IMR-90 (cell line): ENCODE results near the gene RAI2. TPM values are rescaled to one million over a fixed set of nuclear protein-coding genes. Genes with fewer than 3 reads are reported as not detected.

Experiments
- ATAC-seq: fragments of 200-7000 bp; cut with Tn5 transposase; 2 replicates; pipeline ENCODE4 v1.9.1; 2020; ENCODE audit warnings: low read depth, mild to moderate bottlenecking, moderate library complexity
- BruUV-seq: library from RNA; stranded (reverse); fragments of 400-500 nt; replicated peaks from 2 replicates; lab custom pipeline; 2021; lab: Mats Ljungman, UMichigan
- CTCF ChIA-PET: fragments of 300-600 bp; formaldehyde crosslinking; extraction: SDS; loops from one replicate; lab custom pipeline; 2021; ENCODE audit warnings: antibody characterized with exemption; lab: Yijun Ruan, JAX
- POLR2A ChIA-PET: fragments of 300-600 bp; sonication (Branson Sonifier 250); formaldehyde crosslinking; loops from one replicate; lab custom pipeline; 2022; ENCODE audit warnings: antibody characterized with exemption; ENCODE audit not compliant: unreplicated experiment; lab: Charles Lee
- DNase-seq: peaks from one replicate; pipeline ENCODE4 v3.0.0; 2013
- H2AFZ ChIP-seq: replicated peaks from 2 replicates; pipeline ENCODE3; 2013; ENCODE audit warnings: low read length, mild to moderate bottlenecking; ENCODE audit not compliant: poor library complexity
- H2AK5ac ChIP-seq: 2 replicates; pipeline ENCODE4 v1.6.1; 2013; ENCODE audit warnings: low read depth, low read length, inconsistent platforms
- H2AK9ac ChIP-seq: replicated peaks from 2 replicates; pipeline ENCODE3; 2013; ENCODE audit warnings: mild to moderate bottlenecking, low read depth, low read length, moderate library complexity; ENCODE audit not compliant: poor library complexity
- H2BK120ac ChIP-seq: 2 replicates; pipeline ENCODE4 v1.6.1; 2013; ENCODE audit warnings: low read depth, low read length, inconsistent platforms
- H2BK15ac ChIP-seq: 3 replicates; pipeline ENCODE4 v1.6.1; 2013; ENCODE audit warnings: low read depth, low read length, inconsistent platforms
- H2BK20ac ChIP-seq: 2 replicates; pipeline ENCODE4 v1.6.1; 2013; ENCODE audit warnings: low read depth, mild to moderate bottlenecking, inconsistent platforms, low read length, moderate library complexity
- H2BK5ac ChIP-seq: 2 replicates; pipeline ENCODE4 v1.6.1; 2013; ENCODE audit warnings: mild to moderate bottlenecking, low read depth, low read length, inconsistent platforms; ENCODE audit not compliant: poor library complexity, severe bottlenecking
- H3K14ac ChIP-seq: replicated peaks from 2 replicates; pipeline ENCODE4 v1.6.1; 2013; ENCODE audit warnings: low read depth, low read length, inconsistent platforms
- H3K18ac ChIP-seq: 2 replicates; pipeline ENCODE4 v1.6.1; 2013; ENCODE audit warnings: low read depth, low read length, control low read depth
- H3K23ac ChIP-seq: 2 replicates; pipeline ENCODE4 v1.6.1; 2013; ENCODE audit warnings: low read depth, low read length, inconsistent platforms
- H3K27ac ChIP-seq: 2 replicates; pipeline ENCODE4 v1.5.1; 2013; ENCODE audit warnings: mild to moderate bottlenecking, control low read depth, low read length; ENCODE audit not compliant: insufficient read depth
- H3K27me3 ChIP-seq: 2 replicates; pipeline ENCODE4 v1.6.1; 2013; ENCODE audit warnings: low read length; ENCODE audit not compliant: control insufficient read depth, insufficient read depth
- H3K36me3 ChIP-seq: 2 replicates; pipeline ENCODE4 v1.6.1; 2013; ENCODE audit warnings: low read length, mixed read lengths; ENCODE audit not compliant: control insufficient read depth, insufficient read depth
- H3K4ac ChIP-seq: 2 replicates; pipeline ENCODE4 v1.6.1; 2013; ENCODE audit warnings: low read depth, low read length, inconsistent platforms
- H3K4me1 ChIP-seq: 2 replicates; pipeline ENCODE4 v1.6.1; 2013; ENCODE audit warnings: low read length, mixed read lengths; ENCODE audit not compliant: control insufficient read depth, insufficient read depth
- H3K4me2 ChIP-seq: 2 replicates; pipeline ENCODE4 v1.6.1; 2013; ENCODE audit warnings: low read depth, mild to moderate bottlenecking, control low read depth, low read length, moderate library complexity
- H3K4me3 ChIP-seq: 2 replicates; pipeline ENCODE4 v1.5.1; 2013; ENCODE audit warnings: low read depth, mild to moderate bottlenecking, control low read depth, low read length, moderate library complexity; ENCODE audit not compliant: insufficient read depth
- H3K56ac ChIP-seq: 2 replicates; pipeline ENCODE4 v1.6.1; 2013; ENCODE audit warnings: low read length, inconsistent platforms; ENCODE audit not compliant: insufficient read depth; ENCODE audit errors: extremely low read depth
- H3K79me1 ChIP-seq, 2 experiments: 2 replicates each; pipeline ENCODE4 v1.6.1; 2013; ENCODE audit warnings: low read length in 2 of 2, inconsistent platforms in 1 of 2, low read depth in 1 of 2
- H3K9ac ChIP-seq: 2 replicates; pipeline ENCODE4 v1.6.1; 2013; ENCODE audit warnings: low read depth, low read length, control low read depth
- H3K9me1 ChIP-seq: 2 replicates; pipeline ENCODE4 v1.6.1; 2013; ENCODE audit warnings: low read length, inconsistent platforms; ENCODE audit not compliant: insufficient read depth
- H3K9me3 ChIP-seq: 2 replicates; pipeline ENCODE4 v1.6.1; 2013; ENCODE audit warnings: low read length; ENCODE audit not compliant: control insufficient read depth, insufficient read depth
- H4K20me1 ChIP-seq: 2 replicates; pipeline ENCODE4 v1.6.1; 2013; ENCODE audit warnings: low read length, inconsistent platforms; ENCODE audit not compliant: insufficient read depth
- H4K5ac ChIP-seq: 2 replicates; pipeline ENCODE4 v1.6.1; 2013; ENCODE audit warnings: mild to moderate bottlenecking, low read depth, low read length, control low read depth
- H4K8ac ChIP-seq, 2 experiments: 2 replicates each; pipeline ENCODE4 v1.6.1; 2013; ENCODE audit warnings: low read depth in 2 of 2, low read length in 2 of 2, control low read depth in 1 of 2, inconsistent platforms in 1 of 2
- H4K91ac ChIP-seq: 2 replicates; pipeline ENCODE4 v1.6.1; 2013; ENCODE audit warnings: low read depth, low read length, inconsistent platforms; ENCODE audit not compliant: insufficient read depth
- BHLHE40 ChIP-seq: fragments of 150-350 bp; IDR thresholded peaks from 2 replicates; pipeline ENCODE4 v1.6.1; 2016; ENCODE audit warnings: mild to moderate bottlenecking, low read depth, low read length
- CEBPB ChIP-seq: IDR thresholded peaks from 2 replicates; pipeline ENCODE4 v1.6.1; 2012; ENCODE audit warnings: low read depth, low read length, improper control_type of control experiment
- CHD1 ChIP-seq: IDR thresholded peaks from 2 replicates; pipeline ENCODE4 v1.6.1; 2012; ENCODE audit warnings: low read depth, low read length, improper control_type of control experiment
- CTCF ChIP-seq: conservative IDR thresholded peaks from 2 replicates; pipeline ENCODE4 v1.5.1; 2012; ENCODE audit warnings: mild to moderate bottlenecking, low read depth, low read length, improper control_type of control experiment
- ELK1 ChIP-seq: fragments of 150-350 bp; IDR thresholded peaks from 2 replicates; pipeline ENCODE4 v1.6.1; 2016; ENCODE audit warnings: low read depth, mild to moderate bottlenecking, low read length, moderate library complexity, borderline replicate concordance
- MAFK ChIP-seq: IDR thresholded peaks from 2 replicates; pipeline ENCODE4 v1.6.1; 2012; ENCODE audit warnings: low read depth, low read length, improper control_type of control experiment
- MAZ ChIP-seq: IDR thresholded peaks from 2 replicates; pipeline ENCODE4 v1.6.1; 2012; ENCODE audit warnings: low read depth, mild to moderate bottlenecking, low read length, improper control_type of control experiment, moderate library complexity, borderline replicate concordance
- MXI1 ChIP-seq: IDR thresholded peaks from 2 replicates; pipeline ENCODE4 v1.6.1; 2012; ENCODE audit warnings: low read depth, mild to moderate bottlenecking, low read length, moderate library complexity, borderline replicate concordance
- NFE2L2 ChIP-seq: fragments of 150-350 bp; IDR thresholded peaks from 2 replicates; pipeline ENCODE4 v1.6.1; 2016; ENCODE audit warnings: low read depth, mild to moderate bottlenecking, low read length
- POLR2A ChIP-seq: IDR thresholded peaks from 2 replicates; pipeline ENCODE4 v1.6.1; 2012; ENCODE audit warnings: mild to moderate bottlenecking, low read depth, low read length
- RAD21 ChIP-seq: IDR thresholded peaks from 2 replicates; pipeline ENCODE4 v1.6.1; 2012; ENCODE audit warnings: low read length, improper control_type of control experiment
- RCOR1 ChIP-seq: IDR thresholded peaks from 2 replicates; pipeline ENCODE4 v1.6.1; 2012; ENCODE audit warnings: mild to moderate bottlenecking, low read length, improper control_type of control experiment; ENCODE audit not compliant: insufficient replicate concordance
- RFX5 ChIP-seq: IDR thresholded peaks from 2 replicates; pipeline ENCODE4 v1.8.0; 2012; ENCODE audit warnings: low read depth, mild to moderate bottlenecking, low read length, moderate library complexity
- SMC3 ChIP-seq: fragments of 150-350 bp; IDR thresholded peaks from 2 replicates; pipeline ENCODE4 v1.6.1; 2016; ENCODE audit warnings: low read depth, mild to moderate bottlenecking, antibody characterized with exemption, low read length, moderate library complexity
- USF2 ChIP-seq: fragments of 150-350 bp; IDR thresholded peaks from 2 replicates; pipeline ENCODE4 v1.6.1; 2017; ENCODE audit warnings: mild to moderate bottlenecking, antibody characterized with exemption, low read length, low read depth
- WGBS, 2 experiments: methylation state at CpG; one replicate each; pipeline versions ENCODE4 v1.1.5 to v1.1.7; 2013; ENCODE audit warnings: missing lambda C conversion rate in 2 of 2; ENCODE audit not compliant: insufficient read length in 1 of 2; ENCODE audit errors: extremely low coverage in 2 of 2; 5-methylcytosine and 5-hydroxymethylcytosine counted together
- dilution Hi-C: fragments of 300-500 bp; cut with HindIII; formaldehyde crosslinking; loops from one replicate; pipeline ENCODE4 v1.14.3; 2018; ENCODE audit warnings: low sequenced_read_pairs; ENCODE audit not compliant: unreplicated experiment
- in situ Hi-C: fragments of 300-500 bp; cut with MboI; formaldehyde crosslinking; loops from 3 replicates; pipeline ENCODE4 v1.14.3; 2019; ENCODE audit warnings: low sequenced_read_pairs, inconsistent platforms, mixed read lengths
- intact Hi-C: fragments of 100-400 bp; cut with micrococcal nuclease; formaldehyde crosslinking; loops from 2 replicates; pipeline ENCODE4 v1.10.0; 2022
- polyA plus RNA-seq, 3 experiments: library from polyadenylated mRNA; depleted of rRNA; stranded (reverse); fragments of >200 nt; gene quantifications; 2 replicates each; pipeline ENCODE4 v1.2.3, GENCODE V29; 2012; ENCODE audit warnings: low replicate concordance in 1 of 3
- total RNA-seq: library from RNA; depleted of rRNA; stranded (reverse); fragments of >200 nt; gene quantifications from 2 replicates; pipeline ENCODE4 v1.2.3, GENCODE V29; 2012

The RAI2 gene
- total and polyA plus RNA-seq, 2 of the 4 experiments (the other 2 are of a cell fraction) = 0.07 TPM; not detected in 1

- Histone ChIP-seq H3K9me3 (no peaks in the 10 kb centered on the region), H3K4me1 (no peaks in the 10 kb centered on the region), H2BK120ac (no peak overlapping the region), H3K36me3 (no peaks in the 10 kb centered on the region), H3K27ac (no peak overlapping the region), H3K14ac (no peak overlapping the region), H3K23ac (no peak overlapping the region), H4K8ac (no peak overlapping the region), H3K9me1 (no peaks in the 10 kb centered on the region), H2AFZ (no peak overlapping the region), H2AK9ac (no peak overlapping the region), H3K18ac (no peak overlapping the region), H3K4me3 (no peak overlapping the region), H3K4me2 (no peak overlapping the region), H2BK20ac (no peak overlapping the region), H3K79me1 (no peaks in the 10 kb centered on the region), H3K4ac (no peak overlapping the region), H2BK5ac (no peak overlapping the region), H2AK5ac (no peak overlapping the region), H4K20me1 (no peaks in the 10 kb centered on the region), H3K9ac (no peak overlapping the region), H2BK15ac (no peak overlapping the region), H4K5ac (no peak overlapping the region), H3K56ac (no peak overlapping the region), H4K91ac (no peak overlapping the region), H3K27me3 (peaks cover 9% of the 10 kb centered on the region)
- TF ChIP-seq SMC3 = no peak
- TF ChIP-seq RFX5 = no peak
- no peak for TF ChIP-seq MXI1
- TF ChIP-seq NFE2L2 = no peak
- no peak for TF ChIP-seq RAD21
- no peak for TF ChIP-seq CTCF
- TF ChIP-seq BHLHE40 = no peak
- no peak for TF ChIP-seq POLR2A
- TF ChIP-seq CEBPB = no peak
- no peak for TF ChIP-seq USF2
- no peak for TF ChIP-seq MAZ
- no peak for TF ChIP-seq ELK1
- no peak for TF ChIP-seq RCOR1
- TF ChIP-seq MAFK = no peak
- no peak for TF ChIP-seq CHD1
- in situ Hi-C loops = loop anchor here (25.0 kb wide), 1 partner anchor 593 kb away; the partner anchor contains the start of gene SCML2
- intact Hi-C loops = no loop called here
- no peak for ATAC-seq
- ChIA-PET CTCF (no interaction called here), POLR2A (no interaction called here)
- DNase-seq = no peak
- 27% methylated on average over 3 of the region's 3 CpGs; no CpG with 5 or more reads in 1 of the 2 experiments for WGBS, 2 experiments
- no TSS peak for BruUV-seq
- dilution Hi-C loops = no loop called here
These were observed 91.3 kb downstream of the RAI2 start for GRCh38 chrX:17769701-17770269.
